GM18526 (cell line): ENCODE results near the gene ATP8B4.

Experiments
- POLR2A ChIP-seq: IDR thresholded peaks from 3 replicates; pipeline ENCODE4 v1.6.1; 2011; ENCODE audit not compliant: insufficient read length; ENCODE audit errors: extremely low read depth

The ATP8B4 gene

GRCh38 chr15:50123861-50124557, 5.0 kb upstream of the ATP8B4 start:
- no peak for TF ChIP-seq POLR2A

- no peak for TF ChIP-seq POLR2A
Observed at GRCh38 chr15:50120729-50121128, 1.7 kb upstream of the ATP8B4 start.

GRCh38 chr15:50117431-50118027, 1.5 kb downstream of the ATP8B4 start:
- no peak for TF ChIP-seq POLR2A

GRCh38 chr15:50116477-50116876, 2.6 kb downstream of the ATP8B4 start:
- TF ChIP-seq POLR2A = no peak

GRCh38 chr15:50113992-50114780, 4.8 kb downstream of the ATP8B4 start:
- TF ChIP-seq POLR2A = no peak

GRCh38 chr15:50113187-50113505, 5.9 kb downstream of the ATP8B4 start:
- no peak for TF ChIP-seq POLR2A

- no peak for TF ChIP-seq POLR2A
Observed at GRCh38 chr15:50112488-50113186, 6.4 kb downstream of the ATP8B4 start.

- no peak for TF ChIP-seq POLR2A
Observed at GRCh38 chr15:50110285-50110684, 8.7 kb downstream of the ATP8B4 start.

GRCh38 chr15:50109076-50109987, 9.7 kb downstream of the ATP8B4 start:
- no peak for TF ChIP-seq POLR2A

- no peak for TF ChIP-seq POLR2A
Observed at GRCh38 chr15:50108461-50108860, 10.6 kb downstream of the ATP8B4 start.

GRCh38 chr15:50107591-50108408, 11.2 kb downstream of the ATP8B4 start:
- TF ChIP-seq POLR2A = no peak

GRCh38 chr15:50107157-50107556, 11.9 kb downstream of the ATP8B4 start:
- TF ChIP-seq POLR2A = no peak

GRCh38 chr15:50106457-50106856, 12.6 kb downstream of the ATP8B4 start:
- no peak for TF ChIP-seq POLR2A

- TF ChIP-seq POLR2A = no peak
Observed at GRCh38 chr15:50100486-50100885, 18.5 kb downstream of the ATP8B4 start.
